ENCODE measurements around the gene JUP.

Gene JUP

GRCh38 chr17:41766135-41766534 lies 20.4 kb downstream of the JUP start:
- H3K4me1 ChIP-seq (ENCODE audit: insufficient read depth, low read length), result no peaks in the 10 kb centered on the region
- no peak overlapping the region for H3K9ac ChIP-seq (ENCODE audit: low read length)
- H3K4me3 ChIP-seq (ENCODE audit: low read depth in 1 of 2, low read length in 2 of 2), result no peak overlapping the region
- H3K9me3 ChIP-seq (ENCODE audit: low read length), result no peaks in the 10 kb centered on the region
- H3K27me3 ChIP-seq (ENCODE audit: control insufficient read depth in 1 of 2, insufficient read depth in 2 of 2, low read length in 2 of 2), result no peaks in the 10 kb centered on the region
- H3K36me3 ChIP-seq (ENCODE audit: insufficient read depth, low read length), result peaks cover 23% of the 10 kb centered on the region
- no peak overlapping the region for H3K27ac ChIP-seq (ENCODE audit: low read depth, low read length)

- no peak overlapping the region for H3K4me3 ChIP-seq (ENCODE audit: low read depth in 1 of 2, low read length in 2 of 2)
- no peaks in the 10 kb centered on the region for H3K4me1 ChIP-seq (ENCODE audit: insufficient read depth, low read length)
- H3K27ac ChIP-seq (ENCODE audit: low read depth, low read length), result no peak overlapping the region
- no peaks in the 10 kb centered on the region for H3K9me3 ChIP-seq (ENCODE audit: low read length)
- no peak overlapping the region for H3K9ac ChIP-seq (ENCODE audit: low read length)
- H3K36me3 ChIP-seq (ENCODE audit: insufficient read depth, low read length), result peaks cover 10% of the 10 kb centered on the region
- no peaks in the 10 kb centered on the region for H3K27me3 ChIP-seq (ENCODE audit: control insufficient read depth in 1 of 2, insufficient read depth in 2 of 2, low read length in 2 of 2)
These were observed 23.2 kb downstream of the JUP start for GRCh38 chr17:41763327-41763726.

GRCh38 chr17:41762841-41763240 lies 23.7 kb downstream of the JUP start:
- Histone ChIP-seq H3K4me3 (ENCODE audit: low read depth in 1 of 2, low read length in 2 of 2) (no peak overlapping the region), H3K36me3 (ENCODE audit: insufficient read depth, low read length) (peaks cover 9% of the 10 kb centered on the region), H3K9ac (ENCODE audit: low read length) (no peak overlapping the region), H3K4me1 (ENCODE audit: insufficient read depth, low read length) (no peaks in the 10 kb centered on the region), H3K9me3 (ENCODE audit: low read length) (no peaks in the 10 kb centered on the region), H3K27ac (ENCODE audit: low read depth, low read length) (no peak overlapping the region), H3K27me3 (ENCODE audit: control insufficient read depth in 1 of 2, insufficient read depth in 2 of 2, low read length in 2 of 2) (no peaks in the 10 kb centered on the region)

- Histone ChIP-seq H3K9ac (ENCODE audit: low read length) (no peak overlapping the region), H3K36me3 (ENCODE audit: insufficient read depth, low read length) (peaks cover 9% of the 10 kb centered on the region), H3K27ac (ENCODE audit: low read depth, low read length) (no peak overlapping the region)
These were observed 24.1 kb downstream of the JUP start for GRCh38 chr17:41762391-41762790.

GRCh38 chr17:41760878-41761277 lies 25.6 kb downstream of the JUP start:
- Histone ChIP-seq H3K4me3 (ENCODE audit: low read depth in 1 of 2, low read length in 2 of 2) (no peak overlapping the region), H3K27ac (ENCODE audit: low read depth, low read length) (no peak overlapping the region), H3K9ac (ENCODE audit: low read length) (no peak overlapping the region), H3K9me3 (ENCODE audit: low read length) (no peaks in the 10 kb centered on the region), H3K4me1 (ENCODE audit: insufficient read depth, low read length) (no peaks in the 10 kb centered on the region), H3K36me3 (ENCODE audit: insufficient read depth, low read length) (peaks cover 9% of the 10 kb centered on the region), H3K27me3 (ENCODE audit: control insufficient read depth in 1 of 2, insufficient read depth in 2 of 2, low read length in 2 of 2) (no peaks in the 10 kb centered on the region)

More at GRCh38 chr17:41762391-41762790, 24.1 kb downstream of the JUP start:
- H3K9me3 ChIP-seq (ENCODE audit: low read length), result no peaks in the 10 kb centered on the region
- H3K27me3 ChIP-seq (ENCODE audit: control insufficient read depth in 1 of 2, insufficient read depth in 2 of 2, low read length in 2 of 2), result no peaks in the 10 kb centered on the region
- H3K4me1 ChIP-seq (ENCODE audit: insufficient read depth, low read length), result no peaks in the 10 kb centered on the region
- H3K4me3 ChIP-seq (ENCODE audit: low read depth in 1 of 2, low read length in 2 of 2), result no peak overlapping the region

GRCh38 chr17:41758601-41759000 lies 27.9 kb downstream of the JUP start:
- Histone ChIP-seq H3K4me1 (ENCODE audit: insufficient read depth, low read length) (no peaks in the 10 kb centered on the region), H3K9me3 (ENCODE audit: low read length) (no peaks in the 10 kb centered on the region), H3K27ac (ENCODE audit: low read depth, low read length) (no peak overlapping the region), H3K27me3 (ENCODE audit: control insufficient read depth in 1 of 2, insufficient read depth in 2 of 2, low read length in 2 of 2) (no peaks in the 10 kb centered on the region), H3K36me3 (ENCODE audit: insufficient read depth, low read length) (peaks cover 6% of the 10 kb centered on the region), H3K4me3 (ENCODE audit: low read depth in 1 of 2, low read length in 2 of 2) (no peak overlapping the region), H3K9ac (ENCODE audit: low read length) (no peak overlapping the region)

- Histone ChIP-seq H3K27me3 (ENCODE audit: control insufficient read depth in 1 of 2, insufficient read depth in 2 of 2, low read length in 2 of 2) (no peaks in the 10 kb centered on the region), H3K9ac (ENCODE audit: low read length) (no peak overlapping the region), H3K4me1 (ENCODE audit: insufficient read depth, low read length) (no peaks in the 10 kb centered on the region), H3K9me3 (ENCODE audit: low read length) (no peaks in the 10 kb centered on the region), H3K36me3 (ENCODE audit: insufficient read depth, low read length) (no peaks in the 10 kb centered on the region), H3K27ac (ENCODE audit: low read depth, low read length) (no peak overlapping the region), H3K4me3 (ENCODE audit: low read depth in 1 of 2, low read length in 2 of 2) (no peak overlapping the region)
These were observed 32.4 kb downstream of the JUP start for GRCh38 chr17:41754066-41754465.

- H3K9me3 ChIP-seq (ENCODE audit: low read length), result no peaks in the 10 kb centered on the region
- H3K27me3 ChIP-seq (ENCODE audit: control insufficient read depth in 1 of 2, insufficient read depth in 2 of 2, low read length in 2 of 2), result no peaks in the 10 kb centered on the region
- no peaks in the 10 kb centered on the region for H3K36me3 ChIP-seq (ENCODE audit: insufficient read depth, low read length)
- H3K4me3 ChIP-seq (ENCODE audit: low read depth in 1 of 2, low read length in 2 of 2), result no peak overlapping the region
- H3K27ac ChIP-seq (ENCODE audit: low read depth, low read length), result no peak overlapping the region
- no peak overlapping the region for H3K9ac ChIP-seq (ENCODE audit: low read length)
- H3K4me1 ChIP-seq (ENCODE audit: insufficient read depth, low read length), result no peaks in the 10 kb centered on the region
These were observed 35.2 kb downstream of the JUP start for GRCh38 chr17:41751288-41751687.

GRCh38 chr17:41750862-41751261 lies 35.6 kb downstream of the JUP start:
- H3K4me3 ChIP-seq (ENCODE audit: low read depth in 1 of 2, low read length in 2 of 2), result no peak overlapping the region
- H3K27me3 ChIP-seq (ENCODE audit: control insufficient read depth in 1 of 2, insufficient read depth in 2 of 2, low read length in 2 of 2), result no peaks in the 10 kb centered on the region
- no peak overlapping the region for H3K9ac ChIP-seq (ENCODE audit: low read length)
- no peak overlapping the region for H3K27ac ChIP-seq (ENCODE audit: low read depth, low read length)
- H3K36me3 ChIP-seq (ENCODE audit: insufficient read depth, low read length), result no peaks in the 10 kb centered on the region
- no peaks in the 10 kb centered on the region for H3K9me3 ChIP-seq (ENCODE audit: low read length)
- H3K4me1 ChIP-seq (ENCODE audit: insufficient read depth, low read length), result no peaks in the 10 kb centered on the region

- H3K4me3 ChIP-seq (ENCODE audit: low read depth in 1 of 2, low read length in 2 of 2), result no peak overlapping the region
- H3K9ac ChIP-seq (ENCODE audit: low read length), result no peak overlapping the region
- H3K27ac ChIP-seq (ENCODE audit: low read depth, low read length), result no peak overlapping the region
- no peaks in the 10 kb centered on the region for H3K27me3 ChIP-seq (ENCODE audit: control insufficient read depth in 1 of 2, insufficient read depth in 2 of 2, low read length in 2 of 2)
- no peaks in the 10 kb centered on the region for H3K36me3 ChIP-seq (ENCODE audit: insufficient read depth, low read length)
- no peaks in the 10 kb centered on the region for H3K9me3 ChIP-seq (ENCODE audit: low read length)
- H3K4me1 ChIP-seq (ENCODE audit: insufficient read depth, low read length), result no peaks in the 10 kb centered on the region
These were observed 38.2 kb downstream of the JUP start for GRCh38 chr17:41748275-41748674.

GRCh38 chr17:41741709-41742108 lies 44.8 kb downstream of the JUP start:
- Histone ChIP-seq H3K4me3 (ENCODE audit: low read depth in 1 of 2, low read length in 2 of 2) (no peak overlapping the region), H3K9ac (ENCODE audit: low read length) (no peak overlapping the region), H3K9me3 (ENCODE audit: low read length) (no peaks in the 10 kb centered on the region), H3K4me1 (ENCODE audit: insufficient read depth, low read length) (no peaks in the 10 kb centered on the region), H3K36me3 (ENCODE audit: insufficient read depth, low read length) (no peaks in the 10 kb centered on the region), H3K27ac (ENCODE audit: low read depth, low read length) (no peak overlapping the region), H3K27me3 (ENCODE audit: control insufficient read depth in 1 of 2, insufficient read depth in 2 of 2, low read length in 2 of 2) (peaks cover 0 to 9% of the 10 kb centered on the region in 2 donors)

- H3K9ac ChIP-seq (ENCODE audit: low read length), result no peak overlapping the region
- H3K36me3 ChIP-seq (ENCODE audit: insufficient read depth, low read length), result no peaks in the 10 kb centered on the region
These were observed 46.0 kb downstream of the JUP start for GRCh38 chr17:41740506-41740905.

More at GRCh38 chr17:41740506-41740905, 46.0 kb downstream of the JUP start:
- no peak overlapping the region for H3K4me3 ChIP-seq (ENCODE audit: low read depth in 1 of 2, low read length in 2 of 2)
- H3K27ac ChIP-seq (ENCODE audit: low read depth, low read length), result no peak overlapping the region
- no peaks in the 10 kb centered on the region for H3K9me3 ChIP-seq (ENCODE audit: low read length)
- peaks cover 4 to 17% of the 10 kb centered on the region in 2 donors for H3K27me3 ChIP-seq (ENCODE audit: control insufficient read depth in 1 of 2, insufficient read depth in 2 of 2, low read length in 2 of 2)
- no peaks in the 10 kb centered on the region for H3K4me1 ChIP-seq (ENCODE audit: insufficient read depth, low read length)
